ENCODE measurements around the gene TSNAXIP1.
A peak's percentile ranks its signal among the peaks of the same experiment; 100 is the strongest.

TSNAXIP1 gene

GRCh38 chr16:67782567-67783352 is 23.9 kb upstream of the TSNAXIP1 start:
- DNase-seq = peak; percentile 89

DNA sequence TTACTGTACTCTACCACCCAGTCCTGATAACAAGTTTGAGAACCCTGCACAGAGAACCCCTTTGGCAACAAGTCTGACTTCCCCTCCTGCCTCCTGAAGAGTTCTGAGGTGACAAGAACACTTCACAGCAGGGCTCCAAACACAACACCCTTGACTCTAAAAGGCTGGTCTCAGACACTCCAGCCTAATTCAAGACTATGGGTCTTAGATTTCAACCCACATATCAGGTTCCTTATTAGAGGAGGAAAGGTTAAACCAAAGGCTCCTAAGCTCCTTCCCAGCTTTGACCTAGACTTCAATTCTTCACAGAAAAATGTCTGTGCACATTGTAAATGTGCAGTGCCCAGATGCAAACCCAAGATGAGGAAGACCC is 23.4 kb upstream of the TSNAXIP1 start:
- no peak for DNase-seq

DNA sequence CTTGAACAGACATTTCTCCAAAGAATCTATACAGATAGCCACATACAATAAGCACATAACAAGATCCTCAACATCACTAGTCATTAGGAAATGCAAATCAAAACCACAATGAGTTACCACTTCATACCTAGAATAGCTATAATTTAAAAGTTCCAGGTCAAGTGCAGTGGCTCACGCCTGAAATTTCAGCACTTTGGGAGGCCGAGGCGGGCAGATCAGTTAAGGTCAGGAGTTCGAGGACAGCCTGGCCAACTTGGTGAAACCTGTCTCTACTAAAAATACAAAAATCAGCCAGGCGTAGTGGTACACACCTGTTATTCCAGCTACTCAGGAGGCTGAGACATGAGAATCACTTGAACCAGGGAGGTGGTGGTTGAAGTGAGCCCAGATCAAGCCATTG is 20.2 kb upstream of the TSNAXIP1 start:
- no peak for DNase-seq

DNA sequence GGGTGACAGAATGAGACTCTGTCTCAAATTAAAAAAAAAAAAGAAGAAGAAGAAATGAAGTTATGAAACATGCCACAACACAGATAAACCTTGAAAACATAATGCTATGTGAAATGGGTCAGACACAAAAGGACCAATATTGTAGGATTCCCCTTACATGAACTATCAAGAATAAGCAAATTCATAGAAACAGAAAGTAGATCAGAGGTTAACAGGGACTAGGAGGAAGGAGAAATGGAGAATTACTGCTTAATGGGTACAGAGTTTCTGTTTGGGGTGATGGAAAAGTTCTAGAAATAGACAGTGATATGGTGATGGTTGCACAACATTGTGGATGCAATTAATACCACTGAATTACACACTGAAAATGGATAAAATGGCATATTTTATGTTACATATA is 16.6 kb upstream of the TSNAXIP1 start:
- DNase-seq = no peak

- DNase-seq = no peak
These were observed 10.5 kb upstream of the TSNAXIP1 start for GRCh38 chr16:67796099-67796718.

GRCh38 chr16:67800338-67800926 is 6.3 kb upstream of the TSNAXIP1 start:
- no peak for DNase-seq

GRCh38 chr16:67801241-67801640 is 5.4 kb upstream of the TSNAXIP1 start:
- DNase-seq = no peak

DNA sequence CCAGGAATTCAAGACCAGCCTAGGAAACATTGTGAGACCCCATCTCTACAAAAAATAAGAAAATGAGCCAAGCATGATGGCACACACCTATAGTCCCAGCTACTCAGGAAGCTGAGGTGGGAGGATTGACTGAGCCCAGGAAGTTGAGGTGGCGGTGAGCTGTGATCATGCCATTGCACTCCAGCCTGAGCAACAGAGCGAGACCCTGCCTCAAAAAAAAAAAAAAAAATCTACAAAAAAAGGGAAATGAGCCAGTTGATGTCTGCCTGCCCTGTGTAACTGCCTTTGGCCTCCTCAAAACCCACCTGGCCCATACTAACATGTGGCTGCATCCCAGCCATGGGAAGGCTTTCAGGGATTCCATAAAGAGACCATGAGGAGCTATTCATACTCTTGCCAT is 4.8 kb upstream of the TSNAXIP1 start:
- DNase-seq = no peak

- DNase-seq = no peak
These were observed 2.8 kb upstream of the TSNAXIP1 start for GRCh38 chr16:67803894-67804293.

GRCh38 chr16:67804853-67805542 is 1.7 kb upstream of the TSNAXIP1 start:
- no peak for DNase-seq

GRCh38 chr16:67805718-67806427 is 816 bp upstream of the TSNAXIP1 start:
- DNase-seq = no peak

DNA sequence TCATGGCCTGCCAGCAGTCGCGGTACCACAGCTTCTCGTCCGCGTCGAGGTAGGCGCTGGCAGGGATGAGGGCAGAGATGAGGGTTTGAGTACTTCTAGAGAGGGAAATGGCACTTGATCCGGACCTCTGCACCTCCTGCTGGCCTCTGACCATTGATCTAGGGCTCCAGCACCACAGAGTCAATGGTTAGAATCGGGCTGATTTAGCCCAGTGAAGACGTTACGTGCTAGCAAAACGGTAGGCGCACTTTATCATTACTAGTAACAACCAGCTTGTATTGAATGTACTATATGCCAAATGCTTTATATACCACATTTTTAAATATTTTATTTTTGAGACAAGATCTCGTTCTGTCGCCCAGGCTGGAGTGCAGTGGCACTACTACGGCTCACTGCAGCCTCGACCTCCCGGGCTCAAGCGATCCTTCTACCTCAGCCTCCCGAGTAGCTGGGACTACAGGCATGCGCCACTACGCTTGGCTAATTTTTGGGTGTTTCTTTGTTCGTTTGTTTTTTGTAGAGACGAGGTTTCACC is 526 bp downstream of the TSNAXIP1 start:
- DNase-seq = no peak

- no peak for DNase-seq
These were observed 5.2 kb downstream of the TSNAXIP1 start for GRCh38 chr16:67811899-67812298.

DNA sequence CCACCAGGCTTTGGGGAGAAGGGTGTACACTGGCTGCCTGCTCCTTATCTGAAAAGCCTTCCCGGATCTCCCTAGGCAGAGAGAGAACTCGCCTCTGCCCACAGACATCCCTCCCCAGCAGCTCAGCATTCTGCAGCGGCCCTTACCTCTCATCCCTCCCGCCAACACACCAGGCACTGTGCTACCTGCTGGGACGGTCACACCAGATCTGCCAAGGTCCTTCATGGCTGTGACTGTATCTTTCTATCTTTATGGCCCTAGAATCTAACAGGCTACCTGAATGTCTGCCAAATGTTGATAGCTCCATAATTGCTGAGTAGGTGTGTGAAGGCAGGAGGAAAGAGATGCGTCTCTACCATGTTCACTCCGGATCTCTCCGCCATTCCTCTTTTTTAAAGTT is 7.9 kb downstream of the TSNAXIP1 start:
- DNase-seq = no peak

DNA sequence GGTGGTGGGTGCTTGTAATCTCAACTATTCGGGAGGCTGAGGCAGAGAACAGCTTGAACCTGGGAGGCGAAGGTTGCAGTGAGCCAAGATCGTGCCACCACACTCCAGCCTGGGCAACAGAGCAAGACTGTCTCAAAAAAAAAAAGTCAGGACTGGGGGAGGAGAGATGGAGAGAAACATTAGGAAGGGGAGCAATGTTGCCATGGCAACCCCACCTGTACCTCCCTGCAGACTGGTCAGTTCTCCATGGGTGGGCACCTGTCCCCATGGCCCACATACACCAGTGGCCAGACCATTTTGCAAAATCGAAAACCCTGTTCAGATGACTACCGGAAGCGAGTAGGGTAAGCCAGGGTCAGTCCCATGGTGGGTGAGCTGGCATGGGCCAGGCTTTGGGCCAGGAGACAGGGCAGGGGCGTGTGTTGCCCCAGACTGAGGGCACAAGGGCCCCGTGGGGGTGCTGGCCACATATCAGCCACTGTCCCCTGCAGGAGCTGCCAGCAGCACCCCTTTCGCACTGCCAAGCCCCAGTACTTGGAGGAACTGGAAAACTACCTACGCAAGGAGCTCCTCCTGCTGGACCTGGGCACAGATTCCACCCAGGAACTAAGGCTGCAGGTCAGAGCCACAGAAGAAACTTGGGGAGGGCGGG is 14.0 kb downstream of the TSNAXIP1 start:
- DNase-seq = no peak

GRCh38 chr16:67822511-67822910 is 15.8 kb downstream of the TSNAXIP1 start:
- peak; percentile 84 for DNase-seq

GRCh38 chr16:67825119-67825518 is 18.4 kb downstream of the TSNAXIP1 start:
- no peak for DNase-seq

DNA sequence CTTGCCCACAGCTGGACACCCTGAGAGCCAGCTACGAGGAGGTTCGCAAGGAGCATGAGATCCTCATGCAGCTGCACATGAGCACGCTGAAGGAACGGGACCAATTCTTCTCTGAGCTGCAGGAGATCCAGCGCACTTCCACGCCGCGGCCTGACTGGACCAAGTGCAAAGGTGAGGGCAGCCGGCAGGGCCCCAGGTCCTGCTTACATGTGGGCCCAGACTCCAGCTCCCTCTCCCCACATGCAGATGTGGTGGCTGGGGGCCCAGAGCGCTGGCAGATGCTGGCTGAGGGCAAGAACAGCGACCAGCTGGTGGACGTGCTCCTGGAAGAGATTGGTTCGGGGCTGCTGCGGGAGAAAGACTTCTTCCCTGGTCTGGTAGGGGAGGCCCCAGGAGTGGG is 19.2 kb downstream of the TSNAXIP1 start:
- no peak for DNase-seq

GRCh38 chr16:67828651-67829050 is 22.0 kb downstream of the TSNAXIP1 start:
- no peak for DNase-seq

DNA sequence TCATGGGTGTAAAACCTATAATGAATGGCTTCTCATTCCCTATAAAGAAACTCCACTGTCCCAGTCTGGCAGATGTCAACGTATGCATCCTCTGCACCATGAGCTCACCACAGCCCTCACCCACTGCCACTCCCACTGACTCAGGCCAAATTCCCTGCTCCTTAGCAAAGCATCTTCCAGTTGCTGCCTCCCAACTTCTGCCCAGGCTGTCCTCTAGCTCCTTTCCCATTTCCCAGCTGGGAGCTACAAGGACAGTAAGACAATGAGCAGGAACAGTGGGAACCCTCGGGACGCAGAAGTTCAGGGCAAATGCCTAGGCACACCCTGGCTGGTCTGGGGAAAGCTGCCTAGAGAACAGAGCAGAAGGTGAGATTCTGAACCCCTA is 26.3 kb downstream of the TSNAXIP1 start:
- no peak for DNase-seq

DNA sequence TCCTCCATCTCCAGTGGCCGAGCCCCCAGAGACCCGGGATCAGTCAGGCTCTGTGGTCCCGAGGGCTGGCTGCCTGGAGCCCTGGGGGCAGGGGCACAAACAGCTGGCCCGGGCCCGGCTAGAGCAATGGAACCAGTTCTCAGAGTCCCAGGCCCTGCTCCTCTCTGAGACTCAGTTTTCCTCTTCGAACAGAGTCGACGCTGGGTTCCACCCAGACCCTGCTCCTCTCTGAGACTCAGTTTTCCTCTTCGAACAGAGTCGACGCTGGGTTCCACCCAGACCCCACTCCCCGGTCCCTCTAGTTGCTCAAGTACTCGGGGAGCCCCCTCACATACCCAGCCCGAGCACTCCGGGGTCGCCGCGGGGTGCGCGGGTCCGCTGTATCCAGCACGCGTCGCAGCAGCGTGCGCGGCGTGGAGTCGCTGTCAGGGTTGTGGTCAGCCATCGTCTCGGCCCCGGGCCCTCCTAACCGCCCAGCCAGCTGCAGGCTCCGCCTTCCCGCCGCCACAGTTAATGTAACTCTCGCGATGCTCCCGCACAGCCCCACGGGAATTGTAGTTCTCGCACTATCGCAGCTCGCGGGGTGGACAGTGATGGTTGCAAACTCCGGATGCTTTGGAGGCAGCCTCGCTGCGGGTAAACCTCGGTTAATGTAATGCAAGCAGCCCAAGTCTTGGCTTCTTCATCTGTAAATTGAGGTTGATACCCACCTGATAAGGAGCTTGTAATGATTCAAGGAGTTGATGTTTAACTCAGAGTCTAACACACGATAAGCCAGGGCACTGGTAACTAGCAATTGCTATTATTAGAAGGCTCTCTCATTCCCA is 26.9 kb downstream of the TSNAXIP1 start:
- DNase-seq = peak; percentile 95
